Glomerular endothelial cell (primary cell): ENCODE results near the gene LHCGR. TPM values are rescaled to one million over a fixed set of nuclear protein-coding genes. Genes with fewer than 3 reads are reported as not detected.

ENCODE experiments used
- total RNA-seq: library from RNA; depleted of rRNA; stranded (reverse); fragments of >200 nt; gene quantifications from 2 replicates; pipeline ENCODE4 v1.2.3, GENCODE V29; 2015

Gene LHCGR
- total RNA-seq, 1 donor from 2014 or later = 0.70 TPM

Other genes with a start within 250 kb of the LHCGR start
- gene STON1, start 225.6 kb downstream of the LHCGR start, total RNA-seq = 5.0 and 7.3 TPM in 2 replicates
- gene GTF2A1L, start 137.9 kb downstream of the LHCGR start, total RNA-seq = 0.29 TPM in 1 of 2 replicates, not detected in the other